Skeletal muscle satellite cell (primary cell): ENCODE measurements around the gene SMIM10L2A. TPM values are rescaled to one million over a fixed set of nuclear protein-coding genes. Genes with fewer than 3 reads are reported as not detected.

ENCODE experiments used
- H3K27me3 ChIP-seq: 2 replicates; pipeline ENCODE4 v1.7.0; 2013; ENCODE audit warnings: low read length; ENCODE audit not compliant: control insufficient read depth, insufficient read depth
- H3K36me3 ChIP-seq: 2 replicates; pipeline ENCODE4 v1.7.0; 2013; ENCODE audit warnings: mild to moderate bottlenecking, control low read depth, low read length; ENCODE audit not compliant: insufficient read depth
- H3K4me1 ChIP-seq: 2 replicates; pipeline ENCODE4 v1.7.0; 2013; ENCODE audit warnings: low read length; ENCODE audit not compliant: control insufficient read depth, insufficient read depth
- H3K4me2 ChIP-seq: 2 replicates; pipeline ENCODE4 v1.7.0; 2013; ENCODE audit warnings: mild to moderate bottlenecking, low read length
- H3K4me3 ChIP-seq: 2 replicates; pipeline ENCODE4 v1.7.0; 2013; ENCODE audit warnings: low read length
- H3K9ac ChIP-seq: 2 replicates; pipeline ENCODE4 v1.7.0; 2013; ENCODE audit warnings: mild to moderate bottlenecking, low read depth, low read length, moderate library complexity
- H3K9me3 ChIP-seq: replicated peaks from 2 replicates; pipeline ENCODE4 v1.7.0; 2013; ENCODE audit warnings: mild to moderate bottlenecking, control low read depth, low read length
- total RNA-seq: library from RNA; depleted of rRNA; stranded (reverse); fragments of >200 nt; gene quantifications from 2 replicates; pipeline ENCODE4 v1.2.3, GENCODE V29; 2012; rRNA removed

SMIM10L2A gene
- 0.22 and 0.25 TPM in 2 replicates for total RNA-seq

GRCh38 chrX:135421932-135422809 is at the start of gene SMIM10L2A:
TSS of gene SMIM10L2A (plus strand) at chrX:135421944. CDS start at chrX:135422132, 188 bp downstream.
- H3K4me3 ChIP-seq = peak within 1 kb of the TSS; percentile 51
- no peaks in the 10 kb centered on the region for H3K4me1 ChIP-seq
- no peak within 1 kb of the TSS for H3K9ac ChIP-seq
- H3K4me2 ChIP-seq = peak within 1 kb of the TSS; percentile 72
- H3K27me3 ChIP-seq = peaks cover 4% of the 10 kb centered on the region
- no peaks in the 10 kb centered on the region for H3K9me3 ChIP-seq
- H3K36me3 ChIP-seq = no peaks in the 10 kb centered on the region

GRCh38 chrX:135373357-135373756 is 48.4 kb upstream of the SMIM10L2A start:
- Histone ChIP-seq H3K4me2 (no peak overlapping the region), H3K4me3 (no peak overlapping the region), H3K9ac (no peak overlapping the region), H3K4me1 (no peaks in the 10 kb centered on the region), H3K9me3 (no peaks in the 10 kb centered on the region), H3K36me3 (no peaks in the 10 kb centered on the region), H3K27me3 (no peaks in the 10 kb centered on the region)

- Histone ChIP-seq H3K4me3 (no peak overlapping the region), H3K4me2 (no peak overlapping the region), H3K4me1 (no peaks in the 10 kb centered on the region), H3K36me3 (no peaks in the 10 kb centered on the region), H3K9ac (no peak overlapping the region), H3K9me3 (no peaks in the 10 kb centered on the region), H3K27me3 (no peaks in the 10 kb centered on the region)
These were observed 39.5 kb upstream of the SMIM10L2A start for GRCh38 chrX:135382260-135382659.

- Histone ChIP-seq H3K4me2 (no peak overlapping the region), H3K36me3 (no peaks in the 10 kb centered on the region), H3K9ac (no peak overlapping the region), H3K4me1 (no peaks in the 10 kb centered on the region), H3K4me3 (no peak overlapping the region), H3K27me3 (no peaks in the 10 kb centered on the region), H3K9me3 (no peaks in the 10 kb centered on the region)
These were observed 38.5 kb upstream of the SMIM10L2A start for GRCh38 chrX:135383249-135383648.

- Histone ChIP-seq H3K27me3 (no peaks in the 10 kb centered on the region), H3K4me2 (no peak overlapping the region), H3K9ac (no peak overlapping the region), H3K4me3 (no peak overlapping the region), H3K9me3 (no peaks in the 10 kb centered on the region), H3K4me1 (no peaks in the 10 kb centered on the region), H3K36me3 (no peaks in the 10 kb centered on the region)
These were observed 37.4 kb upstream of the SMIM10L2A start for GRCh38 chrX:135384161-135384836.

GRCh38 chrX:135388841-135389240 is 32.9 kb upstream of the SMIM10L2A start:
- H3K4me2 ChIP-seq = no peak overlapping the region
- H3K9ac ChIP-seq = no peak overlapping the region
- no peaks in the 10 kb centered on the region for H3K9me3 ChIP-seq
- H3K4me1 ChIP-seq = no peaks in the 10 kb centered on the region
- no peak overlapping the region for H3K4me3 ChIP-seq
- H3K36me3 ChIP-seq = no peaks in the 10 kb centered on the region
- peaks cover 10% of the 10 kb centered on the region for H3K27me3 ChIP-seq

- H3K9me3 ChIP-seq = no peaks in the 10 kb centered on the region
- no peaks in the 10 kb centered on the region for H3K36me3 ChIP-seq
- no peak overlapping the region for H3K4me2 ChIP-seq
- peaks cover 10% of the 10 kb centered on the region for H3K27me3 ChIP-seq
- H3K9ac ChIP-seq = no peak overlapping the region
- H3K4me1 ChIP-seq = no peaks in the 10 kb centered on the region
- no peak overlapping the region for H3K4me3 ChIP-seq
These were observed 32.5 kb upstream of the SMIM10L2A start for GRCh38 chrX:135389243-135389642.

GRCh38 chrX:135389717-135390116 is 32.0 kb upstream of the SMIM10L2A start:
- Histone ChIP-seq H3K9ac (no peak overlapping the region), H3K27me3 (peaks cover 10% of the 10 kb centered on the region), H3K9me3 (no peaks in the 10 kb centered on the region), H3K4me1 (no peaks in the 10 kb centered on the region), H3K36me3 (no peaks in the 10 kb centered on the region), H3K4me2 (no peak overlapping the region), H3K4me3 (no peak overlapping the region)

GRCh38 chrX:135391734-135392133 is 30.0 kb upstream of the SMIM10L2A start:
- Histone ChIP-seq H3K4me3 (no peak overlapping the region), H3K36me3 (no peaks in the 10 kb centered on the region), H3K9ac (no peak overlapping the region), H3K4me1 (no peaks in the 10 kb centered on the region), H3K9me3 (no peaks in the 10 kb centered on the region), H3K4me2 (no peak overlapping the region), H3K27me3 (peaks cover 10% of the 10 kb centered on the region)

- H3K27me3 ChIP-seq = peaks cover 10% of the 10 kb centered on the region
- no peaks in the 10 kb centered on the region for H3K4me1 ChIP-seq
- no peaks in the 10 kb centered on the region for H3K36me3 ChIP-seq
- H3K9me3 ChIP-seq = no peaks in the 10 kb centered on the region
- no peak overlapping the region for H3K9ac ChIP-seq
- no peak overlapping the region for H3K4me3 ChIP-seq
- H3K4me2 ChIP-seq = no peak overlapping the region
These were observed 28.7 kb upstream of the SMIM10L2A start for GRCh38 chrX:135393051-135393450.

GRCh38 chrX:135395064-135395463 is 26.7 kb upstream of the SMIM10L2A start:
- Histone ChIP-seq H3K36me3 (no peaks in the 10 kb centered on the region), H3K4me2 (no peak overlapping the region), H3K27me3 (peaks cover 7% of the 10 kb centered on the region), H3K4me1 (no peaks in the 10 kb centered on the region), H3K9ac (no peak overlapping the region), H3K4me3 (no peak overlapping the region), H3K9me3 (no peaks in the 10 kb centered on the region)
